Suprapubic skin (tissue), 4 donors: ENCODE results near the gene FAM83F. TPM values are rescaled to one million over a fixed set of nuclear protein-coding genes. Genes with fewer than 3 reads are reported as not detected.
A peak's percentile ranks its signal among the peaks of the same experiment; 100 is the strongest.

Experiments used
- DNase-seq, 2 donors: peaks; one replicate each; pipeline ENCODE4 v3.0.0-alpha.2; 2019; ENCODE audit warnings: low spot score in 2 of 2
- H3K27ac ChIP-seq: fragments of 200-600 bp; sonication (generic); one replicate; pipeline ENCODE4 v1.5.1; 2019
- H3K27me3 ChIP-seq: fragments of 200-600 bp; sonication (generic); one replicate; pipeline ENCODE4 v1.5.1; 2019
- H3K36me3 ChIP-seq: fragments of 200-600 bp; sonication (generic); one replicate; pipeline ENCODE4 v1.5.1; 2019
- H3K4me1 ChIP-seq: fragments of 200-600 bp; sonication (generic); one replicate; pipeline ENCODE4 v1.5.1; 2019
- H3K4me3 ChIP-seq: fragments of 200-600 bp; sonication (generic); one replicate; pipeline ENCODE4 v1.5.1; 2019; ENCODE audit warnings: mild to moderate bottlenecking
- H3K9me3 ChIP-seq: fragments of 200-600 bp; sonication (generic); one replicate; pipeline ENCODE4 v1.5.1; 2019
- CTCF ChIP-seq, 2 donors: fragments of 200-600 bp in 1 of 2; fragments of 450-650 bp in 1 of 2; sonication (generic) in 1 of 2; IDR thresholded peaks; one replicate each; pipeline ENCODE4 v1.5.1; 2016 to 2019; ENCODE audit warnings: antibody characterized with exemption in 2 of 2, mild to moderate bottlenecking in 1 of 2, moderate library complexity in 1 of 2
- EP300 ChIP-seq: sonication (generic); formaldehyde crosslinking; IDR thresholded peaks from one replicate; pipeline ENCODE4 v1.6.1; 2017; ENCODE audit warnings: antibody characterized with exemption
- POLR2A ChIP-seq, 2 donors: fragments of 450-650 bp; IDR thresholded peaks; one replicate each; pipeline ENCODE4 v1.6.1; 2017; ENCODE audit warnings: antibody characterized with exemption in 2 of 2, mild to moderate bottlenecking in 2 of 2, moderate library complexity in 2 of 2
- POLR2AphosphoS5 ChIP-seq, 3 donors: sonication (generic); formaldehyde crosslinking; IDR thresholded peaks; one replicate each; pipeline ENCODE4 v1.6.1; 2017; ENCODE audit warnings: antibody characterized with exemption in 3 of 3
- WGBS: methylation state at CpG from one replicate; pipeline ENCODE4 v1.1.5; 2018; 5-methylcytosine and 5-hydroxymethylcytosine counted together
- total RNA-seq, 4 donors: library from RNA; depleted of rRNA; stranded (reverse); fragments of >200 nt; gene quantifications; one replicate each; pipeline ENCODE4 v1.1.0, GENCODE V29; 2016

The FAM83F gene
- total RNA-seq, 4 donors from 2014 or later: 54.5 to 78.1 (median 69.3) TPM

- H3K4me1 ChIP-seq: peaks cover 48% of the 10 kb centered on the region
- DNase-seq: peak in 1 of 2 donors; percentile 13
- H3K27me3 ChIP-seq: no peaks in the 10 kb centered on the region
- no peak overlapping the region for H3K4me3 ChIP-seq
- H3K36me3 ChIP-seq: no peaks in the 10 kb centered on the region
- no peak overlapping the region for H3K27ac ChIP-seq
- H3K9me3 ChIP-seq: no peaks in the 10 kb centered on the region
- TF ChIP-seq CTCF (IDR thresholded peaks at IDR 0.05): no peak
- TF ChIP-seq POLR2A (IDR thresholded peaks at IDR 0.05): no peak
- no peak for TF ChIP-seq POLR2AphosphoS5 (IDR thresholded peaks at IDR 0.05)
- no peak for TF ChIP-seq EP300
- 38% methylated on average over 11 of the region's 11 CpGs for WGBS
Measured at GRCh38 chr22:40039482-40040115, 44.8 kb downstream of the FAM83F start.

- H3K36me3 ChIP-seq: no peaks in the 10 kb centered on the region
- WGBS: 20% methylated on average over 4 of the region's 4 CpGs
- H3K27me3 ChIP-seq: no peaks in the 10 kb centered on the region
- no peak for DNase-seq
- peak overlapping the region; percentile 55 for H3K27ac ChIP-seq
- TF ChIP-seq POLR2AphosphoS5 (IDR thresholded peaks at IDR 0.05) (peak in 1 of 3 donors; percentile 21), POLR2A (IDR thresholded peaks at IDR 0.05) (no peak), EP300 (no peak), CTCF (IDR thresholded peaks at IDR 0.05) (no peak)
- no peaks in the 10 kb centered on the region for H3K9me3 ChIP-seq
- peaks cover 54% of the 10 kb centered on the region for H3K4me1 ChIP-seq
- no peak overlapping the region for H3K4me3 ChIP-seq
Measured at GRCh38 chr22:40040927-40041326, 46.2 kb downstream of the FAM83F start.

GRCh38 chr22:40041366-40042137, 46.8 kb downstream of the FAM83F start:
- Histone ChIP-seq H3K36me3 (no peaks in the 10 kb centered on the region), H3K27me3 (no peaks in the 10 kb centered on the region), H3K4me1 (peaks cover 60% of the 10 kb centered on the region), H3K27ac (peak overlapping the region; percentile 55), H3K9me3 (no peaks in the 10 kb centered on the region), H3K4me3 (no peak overlapping the region)
- no peak for DNase-seq
- WGBS: 62% methylated on average over 8 of the region's 8 CpGs
- TF ChIP-seq POLR2A (IDR thresholded peaks at IDR 0.05) (no peak), EP300 (no peak), POLR2AphosphoS5 (IDR thresholded peaks at IDR 0.05) (no peak), CTCF (IDR thresholded peaks at IDR 0.05) (no peak)

- TF ChIP-seq EP300 (no peak), POLR2A (IDR thresholded peaks at IDR 0.05) (no peak), CTCF (IDR thresholded peaks at IDR 0.05) (no peak), POLR2AphosphoS5 (IDR thresholded peaks at IDR 0.05) (no peak)
- no peak for DNase-seq
- H3K9me3 ChIP-seq: no peaks in the 10 kb centered on the region
- no peak overlapping the region for H3K4me3 ChIP-seq
- peak overlapping the region; percentile 95 for H3K27ac ChIP-seq
- peaks cover 60% of the 10 kb centered on the region for H3K4me1 ChIP-seq
- no peaks in the 10 kb centered on the region for H3K36me3 ChIP-seq
- no peaks in the 10 kb centered on the region for H3K27me3 ChIP-seq
- WGBS: 87% methylated on average over 4 of the region's 4 CpGs
Measured at GRCh38 chr22:40042312-40042711, 47.6 kb downstream of the FAM83F start.

GRCh38 chr22:40043081-40043480, 48.3 kb downstream of the FAM83F start:
- WGBS: 11% methylated on average over 8 of the region's 8 CpGs
- DNase-seq: peak in 1 of 2 donors; percentile 84
- TF ChIP-seq POLR2AphosphoS5 (IDR thresholded peaks at IDR 0.05) (peak in 2 of 3 donors; percentile 73 to 98), CTCF (IDR thresholded peaks at IDR 0.05) (peak in 1 of 2 donors; percentile 10), POLR2A (IDR thresholded peaks at IDR 0.05) (no peak)
- Histone ChIP-seq H3K36me3 (no peaks in the 10 kb centered on the region), H3K9me3 (no peaks in the 10 kb centered on the region), H3K4me3 (peak overlapping the region; percentile 84), H3K4me1 (peaks cover 60% of the 10 kb centered on the region), H3K27me3 (no peaks in the 10 kb centered on the region), H3K27ac (peak overlapping the region; percentile 95)
